ENCODE results near the gene TCF12.

- TF ChIP-seq, protein P1, sequence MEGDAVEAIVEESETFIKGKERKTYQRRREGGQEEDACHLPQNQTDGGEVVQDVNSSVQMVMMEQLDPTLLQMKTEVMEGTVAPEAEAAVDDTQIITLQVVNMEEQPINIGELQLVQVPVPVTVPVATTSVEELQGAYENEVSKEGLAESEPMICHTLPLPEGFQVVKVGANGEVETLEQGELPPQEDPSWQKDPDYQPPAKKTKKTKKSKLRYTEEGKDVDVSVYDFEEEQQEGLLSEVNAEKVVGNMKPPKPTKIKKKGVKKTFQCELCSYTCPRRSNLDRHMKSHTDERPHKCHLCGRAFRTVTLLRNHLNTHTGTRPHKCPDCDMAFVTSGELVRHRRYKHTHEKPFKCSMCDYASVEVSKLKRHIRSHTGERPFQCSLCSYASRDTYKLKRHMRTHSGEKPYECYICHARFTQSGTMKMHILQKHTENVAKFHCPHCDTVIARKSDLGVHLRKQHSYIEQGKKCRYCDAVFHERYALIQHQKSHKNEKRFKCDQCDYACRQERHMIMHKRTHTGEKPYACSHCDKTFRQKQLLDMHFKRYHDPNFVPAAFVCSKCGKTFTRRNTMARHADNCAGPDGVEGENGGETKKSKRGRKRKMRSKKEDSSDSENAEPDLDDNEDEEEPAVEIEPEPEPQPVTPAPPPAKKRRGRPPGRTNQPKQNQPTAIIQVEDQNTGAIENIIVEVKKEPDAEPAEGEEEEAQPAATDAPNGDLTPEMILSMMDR (IDR thresholded peaks at IDR 0.05): 0 out of 2 replicates have a peak, but pooled peaks have one; percentile 16
- TF ChIP-seq POLR2AphosphoS5 (IDR thresholded peaks at IDR 0.05; ENCODE audit: low read depth, low read length): no peak
Observed at GRCh38 chr15:57079931-57080620, 161.6 kb downstream of the TCF12 start.
